PC-9 (cell line): ENCODE results near the gene FBXO22. TPM values are rescaled to one million over a fixed set of nuclear protein-coding genes. Genes with fewer than 3 reads are reported as not detected.

Experiments
- BruUV-seq: library from RNA; stranded (reverse); fragments of 400-500 nt; replicated peaks from 2 replicates; lab custom pipeline; 2021; lab: Mats Ljungman, UMichigan
- CTCF ChIA-PET: fragments of 300-600 bp; sonication (Branson Sonifier 250); formaldehyde crosslinking; loops from one replicate; lab custom pipeline; 2022; ENCODE audit warnings: antibody characterized with exemption; lab: Charles Lee
- POLR2A ChIA-PET: fragments of 300-600 bp; sonication (Branson Sonifier 250); formaldehyde crosslinking; loops from one replicate; lab custom pipeline; 2022; ENCODE audit warnings: antibody characterized with exemption; ENCODE audit not compliant: unreplicated experiment; lab: Charles Lee
- DNase-seq, 2 experiments: peaks; one replicate each; pipeline versions ENCODE4 v3.0.0 to v3.0.0-alpha.2; 2015 to 2022; ENCODE audit warnings: mixed read lengths in 1 of 2
- H2AFZ ChIP-seq: fragments of 200-600 bp; sonication (generic); 2 replicates; pipeline ENCODE4 v1.8.1; 2017; ENCODE audit warnings: antibody characterized with exemption
- H3F3A ChIP-seq: fragments of 200-600 bp; sonication (generic); 2 replicates; pipeline ENCODE4 v1.8.1; 2017; ENCODE audit warnings: antibody characterized with exemption, mild to moderate bottlenecking, low read depth; ENCODE audit not compliant: insufficient read depth
- H3K27ac ChIP-seq: fragments of 200-600 bp; sonication (generic); 2 replicates; pipeline ENCODE4 v1.6.1; 2016; ENCODE audit warnings: mixed run types
- H3K27me3 ChIP-seq: fragments of 200-600 bp; sonication (generic); 2 replicates; pipeline ENCODE4 v1.6.1; 2016; ENCODE audit warnings: low read depth, mixed run types; ENCODE audit not compliant: insufficient read depth
- H3K36me3 ChIP-seq: fragments of 200-600 bp; sonication (generic); 2 replicates; pipeline ENCODE4 v1.6.1; 2016; ENCODE audit warnings: low read depth, mixed run types
- H3K4me1 ChIP-seq: fragments of 200-600 bp; sonication (generic); replicated peaks from 2 replicates; pipeline ENCODE4 v1.6.1; 2016; ENCODE audit warnings: mixed run types; ENCODE audit not compliant: insufficient read depth
- H3K4me2 ChIP-seq: fragments of 200-600 bp; sonication (generic); 2 replicates; pipeline ENCODE4 v1.6.1; 2017; ENCODE audit warnings: mixed run types
- H3K4me3 ChIP-seq: fragments of 200-600 bp; sonication (generic); 2 replicates; pipeline ENCODE4 v1.6.1; 2016; ENCODE audit warnings: mixed run types
- H3K79me2 ChIP-seq: fragments of 200-600 bp; sonication (generic); 2 replicates; pipeline ENCODE4 v1.6.1; 2017; ENCODE audit warnings: low read depth, mixed run types
- H3K9me2 ChIP-seq: fragments of 200-600 bp; sonication (generic); 2 replicates; pipeline ENCODE4 v1.8.1; 2017; ENCODE audit warnings: mild to moderate bottlenecking; ENCODE audit not compliant: insufficient read depth
- H3K9me3 ChIP-seq: fragments of 200-600 bp; sonication (generic); 2 replicates; pipeline ENCODE4 v1.8.1; 2016; ENCODE audit warnings: low read depth; ENCODE audit not compliant: insufficient read depth
- H4K20me1 ChIP-seq: fragments of 200-600 bp; sonication (generic); 2 replicates; pipeline ENCODE4 v1.8.1; 2017; ENCODE audit not compliant: insufficient read depth
- EZH2 ChIP-seq: fragments of 200-600 bp; sonication (generic); IDR thresholded peaks from 2 replicates; pipeline ENCODE4 v1.8.0; 2017; ENCODE audit warnings: antibody characterized with exemption, low read depth
- intact Hi-C: fragments of 100-400 bp; cut with micrococcal nuclease; formaldehyde crosslinking; loops from one replicate; pipeline ENCODE4 v1.10.0; 2022; ENCODE audit not compliant: unreplicated experiment
- total RNA-seq: library from RNA; stranded (reverse); gene quantifications from 2 replicates; pipeline ENCODE4 v1.2.3, GENCODE V29; 2021
- TF ChIP-seq, protein P1 (sequence below): fragments of 200-600 bp; sonication (generic); conservative IDR thresholded peaks from 2 replicates; pipeline ENCODE4 v1.6.1; 2017; ENCODE audit warnings: mixed run types, antibody characterized with exemption, mild to moderate bottlenecking, moderate library complexity

The FBXO22 gene
- total RNA-seq, 1 experiment from 2014 or later, result 37.5 TPM

DNA sequence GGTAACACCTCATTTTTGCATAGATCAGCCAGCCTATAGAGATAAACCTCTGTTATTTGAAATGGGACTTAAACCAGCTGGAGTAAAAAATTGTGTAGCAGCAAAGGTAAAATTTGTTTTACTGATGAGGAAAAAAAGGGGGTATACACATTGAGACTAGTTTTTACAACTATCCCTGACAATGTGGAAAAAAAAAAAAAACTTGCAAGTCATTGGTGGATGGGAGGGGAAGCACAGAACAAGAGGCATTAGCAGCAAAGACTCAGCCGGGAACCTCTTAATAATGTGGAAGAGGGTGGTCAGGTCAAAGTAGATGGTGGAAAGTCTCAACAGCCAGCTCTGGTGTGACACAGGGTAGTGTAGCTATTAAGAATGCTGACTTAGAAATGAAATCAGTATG is 14.5 kb downstream of the FBXO22 start:
- Histone ChIP-seq H3K4me2 (no peak overlapping the region), H3K4me3 (no peak overlapping the region), H3K27me3 (no peaks in the 10 kb centered on the region), H3K27ac (no peak overlapping the region), H3K36me3 (0 out of 2 replicates have a peak, but pooled peaks cover 7% of the 10 kb centered on the region), H2AFZ (no peak overlapping the region), H3K9me2 (no peaks in the 10 kb centered on the region), H4K20me1 (no peaks in the 10 kb centered on the region), H3K4me1 (no peaks in the 10 kb centered on the region), H3F3A (peaks cover 8% of the 10 kb centered on the region; the same call in 1 of the 2 replicates), H3K9me3 (no peaks in the 10 kb centered on the region), H3K79me2 (no peaks in the 10 kb centered on the region)
- TF ChIP-seq EZH2, result no peak
- no peak for DNase-seq
- CTCF ChIA-PET, result interaction anchor here (0.6 kb wide), 1 partner anchor 355 kb away, joined by 3 read pairs; no protein-coding TSS in a partner anchor
- BruUV-seq, result no TSS peak
- intact Hi-C loops, result no loop called here
- POLR2A ChIA-PET, result no interaction called here

DNA sequence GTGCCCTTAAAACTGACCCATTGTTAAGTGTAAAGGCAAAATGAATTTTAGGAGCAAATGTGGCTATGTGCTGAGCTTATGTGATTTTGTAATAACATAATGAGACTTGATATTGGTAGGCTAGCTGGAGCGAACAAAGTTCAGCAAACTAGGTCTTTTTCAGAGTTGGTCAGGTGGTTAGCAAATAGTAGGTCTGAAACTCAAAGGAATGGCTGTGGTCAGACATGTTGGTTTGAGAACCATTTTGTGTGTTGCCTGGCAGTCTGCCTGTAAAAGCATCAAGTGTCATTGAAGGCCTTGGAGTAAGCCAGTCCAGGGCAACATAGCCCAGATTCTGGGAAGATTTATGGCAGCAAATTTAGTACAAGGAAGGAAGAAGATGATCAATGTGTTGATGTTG is 16.4 kb downstream of the FBXO22 start:
- ChIA-PET POLR2A (no interaction called here), CTCF (interaction anchor here (1.1 kb wide), 1 partner anchor 1025 kb away, joined by 3 read pairs; no protein-coding TSS in a partner anchor)
- H3K9me3 ChIP-seq, result no peaks in the 10 kb centered on the region
- peaks cover 6% of the 10 kb centered on the region; the same call in 1 of the 2 replicates for H4K20me1 ChIP-seq
- DNase-seq, result no peak
- no peak overlapping the region for H2AFZ ChIP-seq
- no peak for TF ChIP-seq EZH2
- TF ChIP-seq, protein P1, sequence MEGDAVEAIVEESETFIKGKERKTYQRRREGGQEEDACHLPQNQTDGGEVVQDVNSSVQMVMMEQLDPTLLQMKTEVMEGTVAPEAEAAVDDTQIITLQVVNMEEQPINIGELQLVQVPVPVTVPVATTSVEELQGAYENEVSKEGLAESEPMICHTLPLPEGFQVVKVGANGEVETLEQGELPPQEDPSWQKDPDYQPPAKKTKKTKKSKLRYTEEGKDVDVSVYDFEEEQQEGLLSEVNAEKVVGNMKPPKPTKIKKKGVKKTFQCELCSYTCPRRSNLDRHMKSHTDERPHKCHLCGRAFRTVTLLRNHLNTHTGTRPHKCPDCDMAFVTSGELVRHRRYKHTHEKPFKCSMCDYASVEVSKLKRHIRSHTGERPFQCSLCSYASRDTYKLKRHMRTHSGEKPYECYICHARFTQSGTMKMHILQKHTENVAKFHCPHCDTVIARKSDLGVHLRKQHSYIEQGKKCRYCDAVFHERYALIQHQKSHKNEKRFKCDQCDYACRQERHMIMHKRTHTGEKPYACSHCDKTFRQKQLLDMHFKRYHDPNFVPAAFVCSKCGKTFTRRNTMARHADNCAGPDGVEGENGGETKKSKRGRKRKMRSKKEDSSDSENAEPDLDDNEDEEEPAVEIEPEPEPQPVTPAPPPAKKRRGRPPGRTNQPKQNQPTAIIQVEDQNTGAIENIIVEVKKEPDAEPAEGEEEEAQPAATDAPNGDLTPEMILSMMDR, result no peak
- H3K4me3 ChIP-seq, result no peak overlapping the region
- H3K9me2 ChIP-seq, result no peaks in the 10 kb centered on the region
- no peak overlapping the region for H3K27ac ChIP-seq
- peaks cover 8% of the 10 kb centered on the region; the same call in 1 of the 2 replicates for H3F3A ChIP-seq
- BruUV-seq, result no TSS peak
- H3K36me3 ChIP-seq, result 0 out of 2 replicates have a peak, but pooled peaks cover 4% of the 10 kb centered on the region
- H3K79me2 ChIP-seq, result no peaks in the 10 kb centered on the region
- no peak overlapping the region for H3K4me2 ChIP-seq
- no peaks in the 10 kb centered on the region for H3K27me3 ChIP-seq
- intact Hi-C loops, result no loop called here
- H3K4me1 ChIP-seq, result no peaks in the 10 kb centered on the region

DNA sequence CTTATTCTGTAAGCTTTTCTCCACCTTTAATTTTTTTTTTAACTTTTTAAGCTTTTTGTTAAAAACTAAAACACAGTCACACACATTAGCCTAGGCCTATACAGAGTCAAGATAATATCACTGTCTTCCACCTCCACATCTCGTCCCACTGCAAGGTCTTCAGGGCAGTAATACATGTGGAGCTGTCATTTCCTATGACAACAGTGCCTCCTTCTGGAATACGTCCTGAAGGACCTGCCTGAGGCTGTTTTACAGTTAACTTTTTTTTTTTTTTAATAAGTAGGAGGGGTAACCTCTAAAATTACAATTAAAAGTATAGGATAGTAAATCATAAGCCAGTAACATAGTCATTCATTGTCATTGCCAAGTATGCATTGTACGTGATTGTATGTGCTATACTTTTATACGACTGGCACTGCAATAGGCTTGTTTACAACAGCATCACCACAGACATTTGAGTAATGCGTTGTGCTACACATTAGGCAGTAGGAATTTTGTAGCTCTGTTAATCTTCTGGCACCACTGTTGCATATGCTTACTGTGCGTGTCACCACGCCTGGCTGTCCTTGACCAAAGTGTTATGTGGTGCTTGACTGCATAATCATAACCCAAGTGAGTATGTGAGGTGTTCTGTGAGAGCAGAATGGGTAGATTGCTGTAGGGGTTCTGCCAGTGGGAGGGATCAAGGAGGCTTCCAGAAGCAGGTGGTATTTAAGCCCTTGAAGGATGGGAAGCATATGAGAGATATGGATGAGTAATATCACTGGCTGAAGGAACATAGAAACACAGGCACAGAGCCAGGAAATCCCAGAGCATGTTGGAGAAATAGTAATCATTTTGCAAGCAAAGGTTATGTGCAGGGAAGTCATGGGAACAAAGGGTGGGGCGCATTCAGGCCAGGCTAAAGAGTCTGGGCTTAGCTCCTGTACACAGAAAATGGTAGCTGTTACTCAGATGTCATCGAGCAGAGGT is 18.3 kb downstream of the FBXO22 start:
- Histone ChIP-seq H4K20me1 (peaks cover 6% of the 10 kb centered on the region; the same call in 1 of the 2 replicates), H3F3A (peaks cover 8% of the 10 kb centered on the region; the same call in 1 of the 2 replicates), H2AFZ (no peak overlapping the region), H3K79me2 (no peaks in the 10 kb centered on the region), H3K36me3 (no peaks in the 10 kb centered on the region), H3K9me3 (no peaks in the 10 kb centered on the region), H3K27ac (no peak overlapping the region), H3K4me1 (no peaks in the 10 kb centered on the region), H3K27me3 (no peaks in the 10 kb centered on the region), H3K9me2 (no peaks in the 10 kb centered on the region), H3K4me3 (no peak overlapping the region), H3K4me2 (no peak overlapping the region)
- ChIA-PET CTCF (interaction anchor here (1.1 to 1.6 kb wide), 2 partner anchors 112 to 238 kb away, joined by 6 read pairs; no protein-coding TSS in a partner anchor), POLR2A (no interaction called here)
- TF ChIP-seq, protein P1, result peak; percentile 64
- no peak for TF ChIP-seq EZH2
- DNase-seq, result peak in 1 of 2 experiments; percentile 15
- no TSS peak for BruUV-seq
- intact Hi-C loops, result loop anchor here (1.0 kb wide), 1 partner anchor 112 kb away; no protein-coding TSS in a partner anchor
